ENCODE measurements around the gene SLC35E3. TPM values are rescaled to one million over a fixed set of nuclear protein-coding genes. Genes with fewer than 3 reads are reported as not detected.

The SLC35E3 gene
- total RNA-seq, 4 donors from 2014 or later, result 2.0 to 13.9 (median 5.5) TPM

DNA sequence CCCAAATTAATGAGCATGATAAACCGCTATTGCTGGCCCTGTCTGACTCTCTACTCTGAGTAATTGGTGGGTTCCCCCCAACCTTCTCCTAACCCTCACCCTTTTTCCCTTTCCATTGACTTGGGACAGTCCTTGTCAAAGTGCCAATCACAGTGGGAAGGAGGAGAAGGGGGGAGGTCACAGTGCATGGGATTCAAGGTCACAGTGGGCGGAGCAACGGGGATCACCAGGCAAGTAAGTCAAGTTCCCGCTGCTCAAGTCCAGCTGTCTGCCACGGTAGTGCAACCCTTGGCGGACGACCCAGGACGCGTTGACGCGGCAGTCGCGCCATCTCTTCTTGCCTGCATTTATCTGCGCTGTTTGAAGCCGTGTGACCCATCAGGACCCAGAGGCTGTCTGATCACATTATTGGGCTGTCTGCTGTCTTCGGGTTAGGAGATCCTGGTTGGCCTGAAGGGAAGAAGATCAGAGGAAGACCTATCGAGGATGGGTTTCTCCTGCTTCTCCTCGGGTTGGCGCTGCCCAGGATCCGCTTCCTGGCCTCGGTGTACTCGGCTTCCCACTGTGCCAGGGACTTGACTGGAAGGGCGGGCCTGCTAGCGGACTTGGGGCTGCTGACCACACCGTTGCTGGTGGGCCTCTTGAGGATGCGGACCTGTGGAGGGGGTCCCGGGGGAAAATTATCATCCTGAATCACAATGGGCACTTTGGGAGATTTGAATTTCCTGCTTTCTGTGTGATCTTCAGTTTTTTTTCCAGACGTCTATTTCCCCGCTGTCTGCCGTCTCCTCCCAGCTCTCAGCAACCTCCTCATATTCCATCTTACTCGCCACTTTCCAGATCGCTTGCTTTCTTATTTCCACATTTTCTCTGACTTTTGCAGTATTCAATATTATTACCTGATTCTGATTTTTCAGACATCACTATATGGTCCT, 58.9 kb downstream of the SLC35E3 start:
- no peak for TF ChIP-seq CTCF (IDR thresholded peaks at IDR 0.05; ENCODE audit: low read depth)

GRCh38 chr12:68805592-68806120, 59.7 kb downstream of the SLC35E3 start:
- no peak for TF ChIP-seq CTCF (IDR thresholded peaks at IDR 0.05; ENCODE audit: low read depth)

- no peak for TF ChIP-seq CTCF (IDR thresholded peaks at IDR 0.05; ENCODE audit: low read depth)
Observed at GRCh38 chr12:68806488-68807237, 60.7 kb downstream of the SLC35E3 start.

GRCh38 chr12:68807576-68808387, 61.8 kb downstream of the SLC35E3 start, which contains the start of gene MDM2:
TSS of gene MDM2 (plus strand) at chr12:68808177. CDS start at chr12:68808478, 301 bp downstream.
- TF ChIP-seq CTCF (IDR thresholded peaks at IDR 0.05; ENCODE audit: low read depth), result no peak

GRCh38 chr12:68808388-68809189, 62.6 kb downstream of the SLC35E3 start:
- TF ChIP-seq CTCF (IDR thresholded peaks at IDR 0.05; ENCODE audit: low read depth), result no peak

DNA sequence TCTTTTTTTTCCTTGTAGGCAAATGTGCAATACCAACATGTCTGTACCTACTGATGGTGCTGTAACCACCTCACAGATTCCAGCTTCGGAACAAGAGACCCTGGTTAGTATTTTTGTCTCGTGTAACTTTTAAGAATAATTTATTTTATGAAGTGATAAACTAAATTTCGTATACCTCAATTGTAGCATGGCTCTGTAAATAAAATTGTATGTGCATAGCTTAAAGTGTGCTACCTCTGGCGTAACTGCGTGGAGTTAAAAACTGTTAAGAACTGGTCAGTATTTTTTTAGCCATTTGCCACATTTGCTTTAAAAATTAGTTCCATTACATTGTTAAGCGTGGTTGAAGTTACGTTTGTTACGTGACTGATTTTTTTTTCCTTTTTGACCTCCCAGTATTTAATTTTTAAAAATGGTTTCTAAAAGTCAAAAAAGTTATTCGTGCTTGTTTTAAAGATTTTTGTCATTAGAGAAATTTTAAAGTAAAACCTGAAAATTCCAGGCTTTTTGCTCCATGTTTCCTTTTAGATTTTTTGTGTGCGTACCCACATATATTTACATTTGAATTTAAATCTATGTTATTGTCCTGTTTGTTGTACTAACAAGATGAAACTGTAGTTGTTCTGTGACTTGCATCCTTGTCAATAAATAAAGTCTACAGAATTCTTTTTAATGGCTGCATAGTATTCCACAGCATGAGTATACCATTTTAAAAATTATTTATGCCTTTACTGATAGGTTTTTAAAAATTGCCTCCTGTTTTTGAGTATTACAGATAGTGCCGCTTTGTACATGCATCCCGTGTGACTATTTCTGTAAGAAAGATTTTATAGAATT, 63.4 kb downstream of the SLC35E3 start:
- no peak for TF ChIP-seq CTCF (IDR thresholded peaks at IDR 0.05; ENCODE audit: low read depth)

All from subcutaneous adipose tissue (tissue), 4 donors.